Osteoblast (primary cell): Measurements from ENCODE around the gene SP4. TPM values are rescaled to one million over a fixed set of nuclear protein-coding genes. Genes with fewer than 3 reads are reported as not detected.

Experiments used
- DNase-seq: peaks from one replicate; pipeline ENCODE4 v3.0.0; 2011; ENCODE audit warnings: low spot score, mixed read lengths; ENCODE audit not compliant: insufficient read length; ENCODE audit errors: missing footprints
- H2AFZ ChIP-seq: 2 replicates; pipeline ENCODE4 v1.6.0; 2011; ENCODE audit warnings: mild to moderate bottlenecking, low read length
- H3K27ac ChIP-seq: 2 replicates; pipeline ENCODE4 v1.5.1; 2011; ENCODE audit warnings: mild to moderate bottlenecking, low read depth, low read length, moderate library complexity
- H3K27me3 ChIP-seq: 2 replicates; pipeline ENCODE4 v1.6.0; 2012; ENCODE audit warnings: mild to moderate bottlenecking, control low read depth, inconsistent platforms, low read length, moderate library complexity; ENCODE audit not compliant: insufficient read depth
- H3K36me3 ChIP-seq: 2 replicates; pipeline ENCODE4 v1.5.1; 2011; ENCODE audit warnings: mild to moderate bottlenecking, low read length, control low read depth, moderate library complexity; ENCODE audit not compliant: insufficient read depth
- H3K4me1 ChIP-seq: 2 replicates; pipeline ENCODE4 v1.5.1; 2011; ENCODE audit warnings: mild to moderate bottlenecking, low read length, control low read depth, moderate library complexity; ENCODE audit not compliant: insufficient read depth
- H3K4me2 ChIP-seq: 2 replicates; pipeline ENCODE4 v1.6.0; 2011; ENCODE audit warnings: mild to moderate bottlenecking, low read length; ENCODE audit not compliant: insufficient read depth
- H3K4me3 ChIP-seq: fragments of 200-600 bp; sonication (generic); 3 replicates; pipeline ENCODE4 v1.5.1; 2012; ENCODE audit warnings: mild to moderate bottlenecking, low read length, inconsistent platforms; ENCODE audit not compliant: insufficient read depth
- H3K79me2 ChIP-seq: 2 replicates; pipeline ENCODE4 v1.6.0; 2012; ENCODE audit warnings: mild to moderate bottlenecking, low read length, control low read depth, inconsistent platforms; ENCODE audit not compliant: insufficient read depth
- H3K9me3 ChIP-seq: 2 replicates; pipeline ENCODE4 v1.5.1; 2011; ENCODE audit warnings: low read depth, low read length, control low read depth
- H4K20me1 ChIP-seq: 2 replicates; pipeline ENCODE4 v1.6.0; 2012; ENCODE audit warnings: mild to moderate bottlenecking, low read length, control low read depth; ENCODE audit not compliant: insufficient read depth
- total RNA-seq: library from RNA; depleted of rRNA; stranded (reverse); fragments of >200 nt; gene quantifications from 2 replicates; pipeline ENCODE4 v1.2.3, GENCODE V29; 2012
- TF ChIP-seq, protein P1 (sequence below): IDR thresholded peaks from 2 replicates; pipeline ENCODE4 v1.5.1; 2011; ENCODE audit warnings: mild to moderate bottlenecking, low read depth, low read length, moderate library complexity; ENCODE audit errors: extremely low read depth

The SP4 gene
- total RNA-seq, 1 donor = 5.1 TPM

DNA sequence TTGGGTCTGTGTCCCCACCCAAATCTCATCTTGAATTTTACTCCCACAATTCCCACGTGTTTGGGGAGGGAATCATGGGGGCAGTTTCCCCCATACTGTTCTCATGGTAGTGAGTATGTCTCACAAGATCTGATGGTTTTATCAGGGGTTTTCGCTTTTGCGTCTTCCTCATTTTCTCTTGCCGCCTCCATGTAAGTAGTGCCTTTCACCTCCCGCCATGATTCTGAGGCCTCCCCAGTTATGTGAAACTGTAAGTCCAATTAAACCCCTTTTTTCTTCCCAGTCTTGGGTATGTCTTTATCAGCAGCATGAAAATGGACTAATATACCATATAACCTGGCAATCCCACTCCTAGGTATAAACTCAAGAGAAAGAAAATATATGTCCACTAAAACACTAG lies 25.9 kb upstream of the SP4 start:
- Histone ChIP-seq H3K4me3 (no peak overlapping the region), H3K27ac (no peak overlapping the region), H3K27me3 (no peaks in the 10 kb centered on the region), H2AFZ (no peak overlapping the region), H3K4me1 (no peaks in the 10 kb centered on the region), H3K4me2 (no peak overlapping the region), H3K36me3 (no peaks in the 10 kb centered on the region), H3K79me2 (no peaks in the 10 kb centered on the region), H3K9me3 (no peaks in the 10 kb centered on the region), H4K20me1 (no peaks in the 10 kb centered on the region)
- TF ChIP-seq, protein P1, sequence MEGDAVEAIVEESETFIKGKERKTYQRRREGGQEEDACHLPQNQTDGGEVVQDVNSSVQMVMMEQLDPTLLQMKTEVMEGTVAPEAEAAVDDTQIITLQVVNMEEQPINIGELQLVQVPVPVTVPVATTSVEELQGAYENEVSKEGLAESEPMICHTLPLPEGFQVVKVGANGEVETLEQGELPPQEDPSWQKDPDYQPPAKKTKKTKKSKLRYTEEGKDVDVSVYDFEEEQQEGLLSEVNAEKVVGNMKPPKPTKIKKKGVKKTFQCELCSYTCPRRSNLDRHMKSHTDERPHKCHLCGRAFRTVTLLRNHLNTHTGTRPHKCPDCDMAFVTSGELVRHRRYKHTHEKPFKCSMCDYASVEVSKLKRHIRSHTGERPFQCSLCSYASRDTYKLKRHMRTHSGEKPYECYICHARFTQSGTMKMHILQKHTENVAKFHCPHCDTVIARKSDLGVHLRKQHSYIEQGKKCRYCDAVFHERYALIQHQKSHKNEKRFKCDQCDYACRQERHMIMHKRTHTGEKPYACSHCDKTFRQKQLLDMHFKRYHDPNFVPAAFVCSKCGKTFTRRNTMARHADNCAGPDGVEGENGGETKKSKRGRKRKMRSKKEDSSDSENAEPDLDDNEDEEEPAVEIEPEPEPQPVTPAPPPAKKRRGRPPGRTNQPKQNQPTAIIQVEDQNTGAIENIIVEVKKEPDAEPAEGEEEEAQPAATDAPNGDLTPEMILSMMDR = no peak
- no peak for DNase-seq

DNA sequence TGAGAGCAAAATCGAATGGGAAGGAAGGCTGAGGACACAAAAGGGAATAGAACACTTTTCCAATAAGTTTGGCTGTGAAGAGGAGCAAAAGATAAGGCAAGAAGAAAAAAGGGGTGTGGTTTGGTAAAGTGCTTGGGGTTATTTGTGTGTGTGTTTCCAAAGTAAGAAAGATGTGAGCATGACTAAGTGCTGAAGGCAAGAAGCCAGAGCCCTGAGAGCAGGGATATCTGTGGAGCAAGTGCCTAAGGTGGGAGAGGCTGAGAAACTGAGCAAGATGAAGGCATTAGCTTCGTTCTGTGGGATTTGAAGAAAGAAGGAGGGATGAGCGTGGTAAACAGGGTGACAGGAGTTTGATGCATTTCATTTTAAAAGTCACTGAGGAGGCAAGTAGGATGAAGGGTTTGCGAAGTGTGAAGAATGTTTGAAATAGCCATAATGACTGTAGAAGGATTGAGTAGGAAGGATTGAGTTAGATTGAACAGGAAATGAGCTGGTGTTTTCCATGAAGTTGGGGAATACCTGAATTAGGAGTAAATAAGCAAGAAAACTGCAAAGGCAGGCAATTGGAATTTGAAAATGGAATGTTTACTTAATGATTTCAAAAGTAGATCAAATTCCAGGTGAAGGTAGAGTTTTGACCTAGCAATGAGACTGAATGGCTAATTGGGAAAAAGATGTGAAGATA lies 19.9 kb upstream of the SP4 start:
- TF ChIP-seq, protein P1 = no peak
- Histone ChIP-seq H3K27me3 (no peaks in the 10 kb centered on the region), H3K79me2 (no peaks in the 10 kb centered on the region), H3K4me3 (no peak overlapping the region), H3K9me3 (no peaks in the 10 kb centered on the region), H2AFZ (no peak overlapping the region), H3K27ac (no peak overlapping the region), H4K20me1 (no peaks in the 10 kb centered on the region), H3K36me3 (no peaks in the 10 kb centered on the region), H3K4me2 (no peak overlapping the region), H3K4me1 (no peaks in the 10 kb centered on the region)
- DNase-seq = peak; percentile 32

DNA sequence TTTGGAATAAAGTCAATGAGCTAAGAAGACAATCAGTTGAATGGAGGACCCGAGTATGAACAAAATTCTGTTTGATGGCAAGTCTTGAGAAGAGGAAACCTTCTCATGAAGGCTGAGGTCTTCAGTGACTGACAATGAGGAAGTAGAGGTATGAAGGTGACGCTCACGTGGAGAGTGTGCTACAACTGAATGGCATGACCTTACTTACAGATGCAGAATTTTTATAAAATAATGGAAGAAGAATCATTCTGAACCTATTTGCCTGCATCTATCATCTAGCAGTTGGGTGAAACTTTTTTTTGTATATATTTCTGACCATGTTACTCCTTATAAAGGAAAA lies 19.4 kb upstream of the SP4 start:
- Histone ChIP-seq H3K9me3 (no peaks in the 10 kb centered on the region), H3K4me2 (no peak overlapping the region), H4K20me1 (no peaks in the 10 kb centered on the region), H3K27ac (no peak overlapping the region), H3K27me3 (no peaks in the 10 kb centered on the region), H3K4me3 (no peak overlapping the region), H3K36me3 (no peaks in the 10 kb centered on the region), H3K79me2 (no peaks in the 10 kb centered on the region), H3K4me1 (no peaks in the 10 kb centered on the region), H2AFZ (no peak overlapping the region)
- peak; percentile 27 for DNase-seq
- TF ChIP-seq, protein P1 = no peak

DNA sequence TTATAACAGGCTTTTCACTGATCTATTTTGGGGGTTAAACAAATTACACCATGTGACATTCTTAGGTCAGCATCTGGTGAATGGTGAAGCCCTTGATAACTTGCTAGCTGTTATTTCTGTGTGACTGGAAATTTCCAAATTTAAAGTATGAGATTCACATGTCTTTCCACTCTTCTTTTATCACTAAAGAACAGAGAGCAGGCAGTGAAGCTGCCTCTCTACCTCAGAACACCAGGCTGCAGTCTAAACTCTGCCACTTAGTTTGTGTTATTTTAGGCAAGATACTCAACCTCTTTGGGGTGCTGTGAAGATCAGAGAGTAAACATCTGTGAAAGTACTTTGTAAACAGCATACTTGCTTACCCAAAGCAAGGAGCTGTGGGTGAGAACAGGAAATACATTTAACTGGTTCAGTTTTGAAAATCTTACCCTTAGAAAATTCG lies 15.5 kb upstream of the SP4 start:
- Histone ChIP-seq H4K20me1 (no peaks in the 10 kb centered on the region), H3K4me3 (no peak overlapping the region), H3K79me2 (no peaks in the 10 kb centered on the region), H3K27me3 (no peaks in the 10 kb centered on the region), H3K27ac (no peak overlapping the region), H3K4me1 (no peaks in the 10 kb centered on the region), H3K36me3 (no peaks in the 10 kb centered on the region), H3K4me2 (no peak overlapping the region), H3K9me3 (no peaks in the 10 kb centered on the region), H2AFZ (no peak overlapping the region)
- no peak for DNase-seq
- TF ChIP-seq, protein P1 = no peak
